Peyer's patch (tissue), 4 donors: ENCODE data around the gene PDE11A.

Experiments used
- CTCF ChIP-seq, 6 experiments: fragments of 450-650 bp in 4 of 6; fragments of 200-600 bp in 2 of 6; sonication (generic) in 1 of 6; IDR thresholded peaks; one replicate each; pipeline ENCODE4 v1.5.1; 2017 to 2019; ENCODE audit warnings: antibody characterized with exemption in 6 of 6, mild to moderate bottlenecking in 3 of 6, moderate library complexity in 1 of 6
- POLR2A ChIP-seq, 2 donors: fragments of 450-650 bp; IDR thresholded peaks; one replicate each; pipeline ENCODE4 v1.5.1; 2017; ENCODE audit warnings: antibody characterized with exemption in 2 of 2, mild to moderate bottlenecking in 2 of 2, moderate library complexity in 2 of 2

- no peak for TF ChIP-seq CTCF (IDR thresholded peaks at IDR 0.05)
- TF ChIP-seq POLR2A (IDR thresholded peaks at IDR 0.05): no peak
Measured at GRCh38 chr2:177880285-177880684, 192.3 kb downstream of the PDE11A start.
